Common myeloid progenitor, CD34-positive (primary cell): ENCODE data around the gene AGAP1.

Source experiments
- CTCF ChIA-PET: fragments of 350-600 bp; sonication (Branson Sonifier 250); formaldehyde crosslinking; loops from one replicate; lab custom pipeline; 2021; ENCODE audit warnings: antibody characterized with exemption; lab: Charles Lee
- POLR2A ChIA-PET: fragments of 350-600 bp; sonication (Branson Sonifier 250); formaldehyde crosslinking; loops from one replicate; lab custom pipeline; 2021; ENCODE audit warnings: antibody characterized with exemption; lab: Charles Lee
- DNase-seq, 3 donors: peaks; one replicate each; pipeline versions ENCODE4 v3.0.0 to v3.0.0-alpha.2; 2013
- H3K27ac ChIP-seq, 2 experiments: 1 replicate in 1 of 2; 2 replicates in 1 of 2; pipeline ENCODE4 v1.7.0; 2013; ENCODE audit warnings: inconsistent platforms in 2 of 2, low read length in 2 of 2, mild to moderate bottlenecking in 2 of 2, low read depth in 1 of 2, moderate library complexity in 1 of 2; ENCODE audit not compliant: severe bottlenecking in 2 of 2, insufficient read depth in 1 of 2, poor library complexity in 1 of 2
- H3K27me3 ChIP-seq, 5 experiments: replicated peaks in 2 of 5; 1 replicate in 3 of 5; 2 replicates in 2 of 5; pipeline versions ENCODE4 v1.6.1 to v1.7.0; 2013; ENCODE audit warnings: low read length in 4 of 5, mild to moderate bottlenecking in 2 of 5, moderate library complexity in 2 of 5, inconsistent platforms in 1 of 5; ENCODE audit not compliant: insufficient read depth in 5 of 5, control insufficient read depth in 4 of 5
- H3K36me3 ChIP-seq, 4 experiments: 1 replicate in 2 of 4; 2 replicates in 2 of 4; pipeline versions ENCODE4 v1.6.1 to v1.7.0; 2013; ENCODE audit warnings: low read length in 3 of 4, control low read depth in 1 of 4, mild to moderate bottlenecking in 1 of 4; ENCODE audit not compliant: control insufficient read depth in 4 of 4, insufficient read depth in 4 of 4
- H3K4me1 ChIP-seq, 4 experiments: 1 replicate in 3 of 4; 2 replicates in 1 of 4; pipeline versions ENCODE4 v1.6.1 to v1.7.1; 2013; ENCODE audit warnings: low read length in 3 of 4, mild to moderate bottlenecking in 3 of 4, control low read depth in 1 of 4, inconsistent platforms in 1 of 4, moderate library complexity in 1 of 4; ENCODE audit not compliant: control insufficient read depth in 4 of 4, insufficient read depth in 4 of 4; ENCODE audit errors: control extremely low read depth in 1 of 4
- H3K4me3 ChIP-seq, 7 experiments: 1 replicate in 4 of 7; 2 replicates in 3 of 7; pipeline versions ENCODE4 v1.5.1 to v1.7.0; 2013; ENCODE audit warnings: mild to moderate bottlenecking in 7 of 7, low read length in 6 of 7, moderate library complexity in 6 of 7, inconsistent platforms in 2 of 7, low read depth in 2 of 7, control low read depth in 1 of 7; ENCODE audit not compliant: insufficient read depth in 4 of 7, control insufficient read depth in 1 of 7; ENCODE audit errors: extremely low read depth in 1 of 7
- H3K9me3 ChIP-seq, 5 experiments: 1 replicate in 4 of 5; 2 replicates in 1 of 5; pipeline versions ENCODE4 v1.6.1 to v1.7.1; 2013; ENCODE audit warnings: low read length in 4 of 5, mild to moderate bottlenecking in 2 of 5, inconsistent platforms in 1 of 5, low read depth in 1 of 5, moderate library complexity in 1 of 5; ENCODE audit not compliant: control insufficient read depth in 4 of 5, insufficient read depth in 2 of 5; ENCODE audit errors: control extremely low read depth in 1 of 5
- WGBS: methylation state at CpG from one replicate; pipeline ENCODE4 v1.1.5; 2013; ENCODE audit not compliant: insufficient coverage; 5-methylcytosine and 5-hydroxymethylcytosine counted together

The AGAP1 gene

GRCh38 chr2:235776531-235776930, 282.7 kb downstream of the AGAP1 start:
- POLR2A ChIA-PET = no interaction called here
- H3K36me3 ChIP-seq = no peaks in the 10 kb centered on the region
- H3K9me3 ChIP-seq = no peaks in the 10 kb centered on the region
- H3K4me3 ChIP-seq = no peak overlapping the region
- DNase-seq = no peak
- H3K27me3 ChIP-seq = peaks cover 0 to 36% (median 9%) of the 10 kb centered on the region in 5 experiments
- CTCF ChIA-PET = no interaction called here
- no peak overlapping the region for H3K27ac ChIP-seq
- WGBS = 97% methylated on average over 13 of the region's 14 CpGs
- no peaks in the 10 kb centered on the region for H3K4me1 ChIP-seq

DNA sequence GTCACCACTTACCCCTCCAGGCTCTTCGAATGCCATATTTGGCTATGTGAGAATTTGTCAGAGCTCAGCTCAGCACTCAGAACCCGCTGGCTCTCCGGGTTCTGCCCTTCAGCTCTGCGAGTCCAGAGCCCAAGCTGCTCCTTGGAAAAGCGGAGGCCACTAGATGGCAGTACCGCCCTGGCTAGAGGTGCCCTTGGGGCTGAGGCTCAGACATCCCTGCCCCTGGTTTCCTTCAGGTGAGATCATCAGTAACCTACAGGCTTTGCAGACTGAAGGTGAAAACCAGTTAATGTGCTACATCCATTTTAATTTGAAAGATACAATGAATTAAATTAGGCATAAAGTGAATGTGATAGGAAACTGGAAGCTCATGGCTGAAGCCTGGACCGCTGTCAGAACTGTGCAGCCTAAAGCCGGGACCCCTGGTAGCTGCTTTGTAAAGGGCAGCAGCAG, 285.6 kb downstream of the AGAP1 start:
- Histone ChIP-seq H3K27me3 (peaks cover 0 to 24% (median 7%) of the 10 kb centered on the region in 5 experiments), H3K27ac (no peak overlapping the region), H3K36me3 (no peaks in the 10 kb centered on the region), H3K9me3 (no peaks in the 10 kb centered on the region), H3K4me3 (no peak overlapping the region), H3K4me1 (no peaks in the 10 kb centered on the region)
- peak; percentile 44 to 64 (median 55) for DNase-seq
- ChIA-PET POLR2A (no interaction called here), CTCF (interaction anchor here (0.6 to 2.9 kb wide), 16 partner anchors 9 to 821 kb away, joined by 3 to 18 read pairs (median 4); no protein-coding TSS in a partner anchor)
- 25% methylated on average over 7 of the region's 8 CpGs for WGBS

DNA sequence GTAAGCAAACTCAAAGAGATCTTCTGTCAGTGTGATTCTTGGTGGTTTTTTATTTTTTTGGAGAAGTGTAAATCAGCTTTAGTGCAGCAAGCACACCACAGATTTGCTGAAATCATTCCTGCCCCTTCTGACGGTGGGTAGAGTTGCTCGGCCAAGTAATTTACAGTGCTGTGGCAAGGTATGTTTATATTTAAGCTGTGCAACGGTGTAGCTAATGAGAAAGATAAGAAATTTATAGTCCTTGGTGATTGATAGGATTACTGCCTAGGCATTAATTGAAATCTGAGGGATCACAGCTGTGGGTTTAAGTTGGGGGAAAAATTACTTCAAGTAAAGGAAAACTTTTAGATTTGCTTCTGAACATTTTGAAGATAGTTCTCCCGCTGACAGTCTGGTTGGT, 286.6 kb downstream of the AGAP1 start:
- CTCF ChIA-PET = interaction anchor here (1.4 to 2.9 kb wide), 7 partner anchors 8 to 400 kb away, joined by 3 to 18 read pairs (median 6); no protein-coding TSS in a partner anchor

DNA sequence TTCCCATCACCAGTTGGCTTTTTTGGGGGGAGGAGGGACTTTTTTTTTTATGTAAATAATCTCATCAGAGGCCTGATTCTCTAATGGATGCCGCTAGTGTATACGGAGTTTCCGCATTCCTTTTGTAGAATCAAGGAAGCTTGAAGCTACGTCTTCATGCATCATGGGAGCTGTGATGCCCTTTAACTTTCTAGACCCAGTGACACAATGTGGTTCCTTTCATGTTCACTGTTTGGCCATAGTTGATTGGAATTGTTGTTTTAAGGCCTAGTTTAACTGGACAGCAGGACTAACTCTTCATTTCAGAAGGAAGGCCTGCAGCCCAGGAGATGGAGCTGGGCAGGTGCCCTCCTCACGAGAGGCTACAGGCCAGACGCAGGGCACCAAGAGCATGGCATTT, 287.9 kb downstream of the AGAP1 start:
- no peak for DNase-seq
- POLR2A ChIA-PET = no interaction called here
- Histone ChIP-seq H3K4me3 (no peak overlapping the region), H3K9me3 (no peaks in the 10 kb centered on the region), H3K27me3 (peaks cover 3 to 21% (median 8%) of the 10 kb centered on the region in 5 experiments), H3K4me1 (no peaks in the 10 kb centered on the region), H3K27ac (no peak overlapping the region), H3K36me3 (no peaks in the 10 kb centered on the region)
- 100% methylated on average over 5 of the region's 6 CpGs for WGBS
- CTCF ChIA-PET = interaction anchor here (1.5 kb wide), 1 partner anchor 396 kb away, joined by 7 read pairs; no protein-coding TSS in a partner anchor

More for the DNA sequence above, 286.6 kb downstream of the AGAP1 start:
- no peaks in the 10 kb centered on the region for H3K36me3 ChIP-seq
- H3K4me3 ChIP-seq = no peak overlapping the region
- peaks cover 0 to 19% (median 7%) of the 10 kb centered on the region in 5 experiments for H3K27me3 ChIP-seq
- no peaks in the 10 kb centered on the region for H3K9me3 ChIP-seq
- no peaks in the 10 kb centered on the region for H3K4me1 ChIP-seq
- no peak overlapping the region for H3K27ac ChIP-seq
- POLR2A ChIA-PET = no interaction called here
- DNase-seq = no peak
- 81% methylated on average over 4 of the region's 4 CpGs for WGBS

DNA sequence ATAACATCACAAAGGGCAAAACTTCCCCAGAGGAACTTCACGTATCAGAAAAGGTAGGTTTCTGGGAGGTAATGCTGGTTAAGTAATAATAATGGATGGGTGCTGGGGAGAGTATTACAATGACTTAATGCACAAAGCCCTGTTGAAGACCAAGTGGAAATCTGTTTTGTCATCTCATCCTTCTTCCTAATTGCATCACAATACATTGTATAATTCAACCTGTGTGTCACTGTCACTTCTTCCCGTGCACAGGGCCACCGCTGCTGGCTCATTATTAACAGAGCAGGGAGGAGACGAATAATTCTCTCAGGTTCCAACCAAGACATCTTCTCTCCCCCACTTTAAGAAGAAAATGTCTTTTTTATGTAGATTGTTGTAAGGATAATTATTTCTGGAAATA, 290.9 kb downstream of the AGAP1 start:
- Histone ChIP-seq H3K27ac (no peak overlapping the region), H3K36me3 (no peaks in the 10 kb centered on the region), H3K9me3 (no peaks in the 10 kb centered on the region), H3K4me1 (no peaks in the 10 kb centered on the region), H3K27me3 (peaks cover 2 to 17% (median 5%) of the 10 kb centered on the region in 5 experiments), H3K4me3 (no peak overlapping the region)
- DNase-seq = no peak
- WGBS = no CpG with 5 or more reads among the region's 4 CpGs
- POLR2A ChIA-PET = no interaction called here
- CTCF ChIA-PET = no interaction called here

DNA sequence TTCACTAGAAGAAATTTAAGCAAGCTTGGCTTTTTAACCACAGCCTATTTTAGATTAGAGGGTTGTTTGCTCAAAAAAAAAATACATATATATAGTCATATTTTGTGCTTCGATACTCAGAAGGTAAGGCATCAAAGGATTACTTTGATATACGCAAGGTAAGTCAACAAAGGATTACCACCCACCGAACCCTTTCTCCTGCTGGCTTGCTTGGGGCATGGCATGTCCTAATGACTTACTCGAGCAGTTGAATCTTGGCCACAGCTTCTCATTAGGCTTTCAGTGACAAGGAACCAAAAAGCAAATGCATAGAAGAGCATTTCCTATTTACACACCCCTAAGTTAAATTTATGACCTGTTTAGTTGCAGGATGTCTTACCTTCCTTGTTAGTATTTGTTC, 295.7 kb downstream of the AGAP1 start:
- Histone ChIP-seq H3K27ac (no peak overlapping the region), H3K4me3 (no peak overlapping the region), H3K9me3 (no peaks in the 10 kb centered on the region), H3K36me3 (no peaks in the 10 kb centered on the region), H3K4me1 (no peaks in the 10 kb centered on the region), H3K27me3 (peaks cover 4 to 40% (median 7%) of the 10 kb centered on the region in 5 experiments)
- ChIA-PET POLR2A (no interaction called here), CTCF (interaction anchor here (1.3 to 2.3 kb wide), 2 partner anchors 10 to 389 kb away, joined by 3 to 7 read pairs; no protein-coding TSS in a partner anchor)
- 71% methylated on average over 2 of the region's 4 CpGs for WGBS
- DNase-seq = no peak

DNA sequence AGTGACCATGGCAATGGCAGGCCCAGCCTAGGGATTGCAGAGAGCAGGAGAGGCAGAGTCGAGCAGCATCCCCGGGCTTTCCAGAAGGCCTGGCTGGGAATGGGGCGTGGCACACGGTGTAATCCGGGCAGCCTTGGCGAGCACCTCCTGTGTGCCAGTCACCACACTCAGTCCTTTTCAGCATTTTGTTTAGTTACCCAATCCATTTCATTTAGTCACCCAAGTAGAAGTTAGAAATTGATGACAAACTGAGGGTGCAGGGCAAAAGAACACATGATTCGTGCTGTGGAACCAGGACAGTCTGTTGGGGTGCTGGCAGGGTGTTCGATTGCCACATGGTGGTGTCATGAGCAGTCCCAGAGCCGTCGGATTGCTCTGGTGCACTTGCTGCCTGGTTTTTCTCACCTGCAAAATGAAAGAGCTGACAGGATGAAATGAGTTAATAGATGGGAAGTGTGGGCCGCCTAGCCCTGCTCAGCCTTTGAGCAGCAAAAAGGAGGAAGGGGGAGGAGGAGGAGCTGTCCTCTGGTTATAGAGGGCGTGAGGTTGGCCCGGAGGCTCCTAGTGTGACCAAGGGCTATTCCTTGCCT, 299.4 kb downstream of the AGAP1 start:
- CTCF ChIA-PET = interaction anchor here (0.6 to 1.4 kb wide), 2 partner anchors 11 to 18 kb away, joined by 3 read pairs; no protein-coding TSS in a partner anchor
- peak; percentile 5 to 34 (median 32) for DNase-seq

More for the DNA sequence above, 299.4 kb downstream of the AGAP1 start:
- no peaks in the 10 kb centered on the region for H3K9me3 ChIP-seq
- peaks cover 2 to 32% (median 8%) of the 10 kb centered on the region in 5 experiments for H3K27me3 ChIP-seq
- POLR2A ChIA-PET = no interaction called here
- 60% methylated on average over 11 of the region's 13 CpGs for WGBS
- H3K27ac ChIP-seq = no peak overlapping the region
- H3K36me3 ChIP-seq = no peaks in the 10 kb centered on the region
- no peaks in the 10 kb centered on the region for H3K4me1 ChIP-seq
- no peak overlapping the region for H3K4me3 ChIP-seq
